HG03139 (cell line): Measurements from ENCODE around the gene PRKG1.

Source experiments
- ATAC-seq: cut with Tn5 transposase; IDR thresholded peaks from one replicate; pipeline ENCODE4 v1.9.1; 2021; ENCODE audit not compliant: unreplicated experiment

The PRKG1 gene

GRCh38 chr10:51783941-51784340, 709.7 kb downstream of the PRKG1 start:
- ATAC-seq, result no peak

DNA sequence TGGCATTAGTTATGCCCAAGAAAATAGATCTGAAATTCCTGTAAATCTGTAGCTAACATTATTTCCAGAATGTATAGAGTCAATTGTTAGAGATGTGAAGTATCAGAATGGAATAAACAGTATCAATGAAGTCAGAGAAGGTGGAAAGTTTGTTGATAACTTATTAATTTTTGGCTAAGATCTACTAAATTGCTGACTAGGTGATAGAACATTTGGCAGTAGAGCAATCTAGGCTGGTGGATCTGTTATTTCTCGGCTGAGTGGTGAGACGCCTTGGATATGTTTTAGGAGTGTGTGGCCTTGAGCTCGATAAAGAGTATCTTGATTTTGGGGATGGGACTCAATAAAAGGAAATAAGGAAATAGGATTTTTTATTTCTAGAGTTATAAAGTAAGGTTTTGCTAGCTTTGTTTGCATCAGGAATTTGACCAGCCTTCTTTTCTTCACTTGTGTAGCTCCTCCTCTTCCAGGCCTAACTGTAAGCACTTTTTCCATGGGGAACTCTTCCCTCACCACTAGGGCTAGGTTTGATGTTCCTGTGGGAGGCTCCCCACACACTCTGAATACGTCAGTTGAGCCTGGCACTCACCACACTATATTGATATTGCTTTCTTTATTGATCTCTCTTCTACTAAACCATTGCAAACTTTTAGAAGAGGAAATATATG, 711.9 kb downstream of the PRKG1 start:
- ATAC-seq, result no peak

- no peak for ATAC-seq
Observed at GRCh38 chr10:51786684-51787035, 712.4 kb downstream of the PRKG1 start.

DNA sequence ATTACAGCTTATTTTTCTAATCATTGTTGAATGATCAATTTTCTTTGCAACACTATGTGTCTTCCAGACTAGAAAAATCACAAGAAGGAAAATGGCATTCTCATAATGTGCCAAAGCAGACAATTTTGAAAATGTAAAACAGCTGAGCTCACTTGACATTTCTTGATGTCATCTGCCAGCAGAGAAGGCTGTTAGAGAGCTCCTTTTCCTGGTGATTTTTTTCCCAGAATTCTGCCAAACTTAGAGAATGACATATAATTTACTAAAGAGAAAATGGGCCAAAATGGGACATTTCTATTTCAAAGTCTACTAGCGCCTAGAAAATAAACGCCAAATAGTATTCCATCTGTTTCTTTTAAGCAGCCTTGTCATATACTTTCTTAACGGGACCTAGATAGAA, 714.0 kb downstream of the PRKG1 start:
- no peak for ATAC-seq

DNA sequence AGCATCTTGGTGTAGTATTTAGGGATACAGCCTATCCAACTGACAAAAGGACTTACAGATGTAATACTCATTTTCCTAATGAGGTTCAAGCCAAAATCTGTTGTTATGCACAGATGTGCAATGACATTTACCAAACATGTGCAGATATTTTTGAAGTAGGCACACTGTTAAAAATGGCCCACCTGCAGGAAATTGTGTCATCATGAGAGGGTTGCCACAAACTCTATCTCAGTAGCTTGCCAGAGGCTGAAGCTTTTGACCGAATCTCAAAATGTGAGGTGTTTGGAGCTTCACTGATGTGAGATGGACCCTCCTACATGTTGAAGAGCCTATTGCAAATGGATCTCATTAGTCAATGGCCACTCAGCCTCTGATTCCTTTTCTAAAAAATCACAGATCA, 714.8 kb downstream of the PRKG1 start:
- no peak for ATAC-seq

GRCh38 chr10:51789903-51790302, 715.6 kb downstream of the PRKG1 start:
- ATAC-seq, result no peak

GRCh38 chr10:51792678-51793077, 718.4 kb downstream of the PRKG1 start:
- no peak for ATAC-seq

DNA sequence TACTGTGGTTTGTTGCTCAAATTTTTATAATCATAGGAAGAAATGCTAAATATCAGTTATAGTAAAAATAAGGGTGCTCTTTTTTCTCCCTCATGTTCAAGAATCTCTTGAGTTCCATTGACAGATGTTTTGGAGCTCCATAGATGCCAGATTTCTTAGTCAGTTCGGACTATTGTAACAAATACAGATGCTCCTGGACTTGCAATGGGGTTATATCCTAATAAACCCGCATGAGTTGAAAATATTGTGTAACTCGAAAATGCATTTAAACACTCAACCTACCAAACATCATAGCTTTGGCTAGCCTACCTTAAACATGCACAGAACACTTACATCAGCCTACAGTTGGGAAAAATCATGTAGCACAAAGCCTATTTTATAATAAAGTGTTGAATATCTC, 725.8 kb downstream of the PRKG1 start:
- ATAC-seq, result no peak

- no peak for ATAC-seq
Observed at GRCh38 chr10:51800725-51801424, 726.6 kb downstream of the PRKG1 start.

DNA sequence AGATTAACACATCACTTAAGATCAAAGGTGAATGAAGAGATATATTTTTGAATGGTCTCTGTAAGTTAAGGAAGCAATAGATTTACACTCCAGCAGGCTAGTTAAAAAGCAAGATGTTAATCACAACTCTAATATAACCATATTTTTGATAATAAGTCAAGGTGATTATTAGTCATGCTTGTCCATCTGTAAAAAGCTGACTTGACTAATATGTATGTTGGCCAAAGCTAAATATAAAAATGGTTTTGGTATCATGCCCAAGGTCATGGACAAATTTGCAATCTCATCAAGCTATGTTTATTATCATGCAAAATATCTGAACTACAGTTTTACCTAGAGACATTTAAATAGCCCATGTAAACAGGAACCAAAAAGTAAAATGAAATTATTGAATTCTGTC, 727.7 kb downstream of the PRKG1 start:
- no peak for ATAC-seq

DNA sequence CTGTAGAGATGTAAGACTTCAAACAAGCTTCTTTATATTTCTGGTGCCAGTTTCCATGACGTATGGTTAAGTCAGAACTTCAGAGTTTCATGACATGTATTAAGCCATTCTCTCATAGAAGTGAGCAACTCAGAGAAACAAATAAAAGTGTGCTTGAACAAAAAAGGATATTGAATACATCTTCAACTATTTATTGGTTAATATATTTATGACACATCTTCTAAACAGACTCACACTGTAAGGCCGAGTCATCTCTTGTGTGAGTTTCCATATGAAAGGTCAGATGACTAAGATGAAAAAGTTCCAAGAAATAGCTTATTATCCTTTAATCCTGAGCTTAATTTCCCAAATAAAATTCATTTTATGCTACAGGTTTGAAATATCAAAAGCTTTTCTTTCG, 730.6 kb downstream of the PRKG1 start:
- no peak for ATAC-seq

GRCh38 chr10:51806079-51806835, 732.0 kb downstream of the PRKG1 start:
- ATAC-seq, result no peak

DNA sequence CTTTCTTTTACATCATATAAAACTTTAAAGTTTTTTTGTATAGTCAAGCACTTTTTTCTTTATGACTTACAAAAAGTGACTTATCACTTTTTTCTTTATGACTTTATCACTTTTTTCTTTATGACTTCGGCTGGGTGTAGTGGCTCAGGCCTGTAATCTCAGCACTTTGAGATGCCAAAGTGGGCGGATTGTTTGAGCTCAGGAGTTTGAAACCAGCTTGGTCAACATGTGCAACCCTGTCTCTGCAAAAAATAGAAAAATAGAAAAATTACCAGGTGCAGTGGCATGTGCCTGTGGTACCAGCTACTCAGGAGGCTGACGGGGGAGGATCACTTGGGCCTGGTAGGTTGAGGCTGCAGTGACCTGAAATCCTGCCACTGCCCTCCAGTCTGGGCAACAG, 733.9 kb downstream of the PRKG1 start:
- ATAC-seq, result no peak

DNA sequence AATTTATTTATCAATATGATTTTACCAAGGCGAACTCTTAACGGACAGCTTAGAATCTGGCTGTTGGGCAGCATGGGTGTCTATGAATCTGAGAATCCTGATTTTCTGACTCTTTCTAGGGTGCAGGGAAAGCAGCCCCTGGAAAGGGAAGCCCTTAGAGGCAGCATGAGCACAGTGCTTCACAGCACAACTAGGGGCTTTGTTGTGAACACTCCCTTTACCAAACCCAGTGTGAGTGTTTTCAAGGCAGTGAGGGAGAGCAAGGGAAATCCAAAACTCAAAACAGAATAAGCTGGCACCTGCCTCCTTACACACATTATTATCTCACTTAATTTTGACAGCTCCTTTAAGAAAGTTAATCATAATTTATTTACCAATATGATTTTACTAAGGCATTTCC, 741.4 kb downstream of the PRKG1 start:
- no peak for ATAC-seq

- ATAC-seq, result no peak
Observed at GRCh38 chr10:51821045-51821444, 746.8 kb downstream of the PRKG1 start.

GRCh38 chr10:51821745-51822144, 747.5 kb downstream of the PRKG1 start:
- ATAC-seq, result no peak

DNA sequence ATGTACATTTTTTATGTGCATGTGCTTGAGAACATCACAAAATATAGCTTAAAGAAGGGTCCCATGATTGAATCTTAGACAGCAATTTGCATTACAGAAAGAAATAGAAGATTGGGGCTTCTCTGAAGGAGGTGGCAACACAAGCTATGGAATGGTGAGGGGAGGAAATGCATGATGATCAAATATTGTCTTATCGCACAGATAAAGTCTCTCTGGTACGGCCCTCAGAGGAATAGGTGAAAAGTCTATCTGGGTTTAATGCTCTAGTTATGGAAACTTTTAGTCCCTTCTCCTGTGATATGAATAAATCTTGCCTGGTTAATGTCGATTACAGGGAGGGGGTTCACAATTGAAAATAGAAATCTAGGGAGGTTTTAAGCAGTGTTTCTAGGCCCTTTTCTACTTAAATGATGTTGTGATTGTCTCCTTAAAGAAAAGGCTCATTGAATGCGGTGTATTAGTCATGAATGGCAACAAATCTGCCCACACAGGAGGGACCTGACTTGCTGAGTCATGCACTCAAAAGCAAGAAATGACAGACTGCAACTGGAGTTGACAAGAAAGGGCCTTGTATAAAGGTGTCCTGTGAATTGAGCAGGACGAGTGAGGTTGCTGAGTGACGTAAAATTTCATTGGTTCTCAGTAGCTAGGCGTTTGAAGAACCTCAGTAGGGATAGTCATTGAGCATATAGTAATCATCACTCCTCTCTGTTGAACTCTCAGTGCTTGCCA, 758.5 kb downstream of the PRKG1 start:
- no peak for ATAC-seq

DNA sequence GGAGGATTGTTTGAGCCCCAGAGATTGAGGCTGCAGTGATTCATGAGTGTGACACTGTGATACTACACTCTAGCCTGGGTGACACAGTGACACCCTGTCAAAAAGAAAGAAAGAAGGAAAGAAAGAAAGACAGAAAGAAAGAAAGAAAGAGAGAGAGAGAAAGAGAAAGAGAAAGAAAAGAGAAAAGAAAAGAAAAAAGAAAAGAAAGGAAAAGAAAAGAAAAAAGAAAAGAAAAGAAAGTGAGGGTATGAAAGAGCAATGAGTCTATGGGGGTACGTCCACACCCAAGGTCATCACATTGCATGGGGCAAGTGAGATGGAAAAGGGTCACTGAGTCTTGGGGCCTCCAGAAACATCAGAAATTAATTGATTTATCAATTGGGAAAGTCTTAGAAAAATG, 760.3 kb downstream of the PRKG1 start:
- ATAC-seq, result no peak

DNA sequence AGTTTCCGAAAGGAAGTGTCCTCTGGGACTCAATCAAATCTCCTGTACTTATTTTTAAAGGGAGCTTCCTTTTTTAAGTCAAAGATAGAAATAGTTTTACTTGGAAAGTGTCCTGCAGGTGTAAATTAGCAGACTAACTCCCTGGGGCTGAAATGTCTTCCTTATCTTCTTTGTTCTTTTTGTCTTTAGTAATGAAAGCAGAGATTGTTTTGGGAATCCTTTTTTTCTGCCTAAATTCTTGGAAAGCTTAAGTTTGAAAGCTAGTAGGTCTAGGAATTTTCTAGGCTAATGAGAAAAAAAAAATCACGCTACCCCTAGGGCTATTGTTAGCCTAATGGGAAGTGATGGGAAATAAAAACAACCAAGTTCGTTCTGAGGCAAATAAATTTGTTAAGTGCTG, 764.2 kb downstream of the PRKG1 start:
- ATAC-seq, result no peak

GRCh38 chr10:51843966-51844365, 769.7 kb downstream of the PRKG1 start:
- ATAC-seq, result no peak

- ATAC-seq, result peak; percentile 77
Observed at GRCh38 chr10:51846856-51847506, 772.7 kb downstream of the PRKG1 start.
